Endothelial cell (in vitro differentiated cells): Measurements from ENCODE around the gene DUSP22. TPM values are rescaled to one million over a fixed set of nuclear protein-coding genes. Genes with fewer than 3 reads are reported as not detected.

ENCODE experiments used
- DNase-seq: peaks from one replicate; pipeline ENCODE4 v3.0.0; 2021; ENCODE audit warnings: low spot score
- H3K27ac Mint-ChIP-seq: one replicate; pipeline ENCODE4 v1.8.0; 2021; ENCODE audit warnings: mixed read lengths, inconsistent platforms; ENCODE audit not compliant: unreplicated experiment
- H3K27me3 Mint-ChIP-seq: one replicate; pipeline ENCODE4 v1.8.0; 2021; ENCODE audit warnings: mild to moderate bottlenecking, moderate library complexity, mixed read lengths, inconsistent platforms; ENCODE audit not compliant: unreplicated experiment
- H3K36me3 Mint-ChIP-seq: one replicate; pipeline ENCODE4 v1.8.0; 2021; ENCODE audit warnings: mild to moderate bottlenecking, low read depth, mixed read lengths, inconsistent platforms; ENCODE audit not compliant: unreplicated experiment
- H3K4me1 Mint-ChIP-seq: one replicate; pipeline ENCODE4 v1.8.0; 2021; ENCODE audit warnings: mild to moderate bottlenecking, mixed read lengths, inconsistent platforms; ENCODE audit not compliant: unreplicated experiment
- H3K4me3 Mint-ChIP-seq: one replicate; pipeline ENCODE4 v1.8.0; 2021; ENCODE audit warnings: mild to moderate bottlenecking, mixed read lengths, inconsistent platforms; ENCODE audit not compliant: unreplicated experiment
- H3K9me3 Mint-ChIP-seq: one replicate; pipeline ENCODE4 v1.8.0; 2021; ENCODE audit warnings: mixed read lengths, inconsistent platforms; ENCODE audit not compliant: unreplicated experiment
- total RNA-seq: library from RNA; stranded (reverse); fragmentation: NEBNext Ultra II Directional; extraction: Animal tissue kit (Norgen Biotek cat#: 25700); gene quantifications from one replicate; pipeline ENCODE4 v1.2.1, GENCODE V29; 2021; ENCODE audit not compliant: unreplicated experiment
- TF ChIP-seq, protein P1 (sequence below): fragments of 200-600 bp; sonication (generic); IDR thresholded peaks from one replicate; pipeline ENCODE4 v1.5.0; 2021; ENCODE audit warnings: antibody characterized with exemption; ENCODE audit not compliant: unreplicated experiment

The DUSP22 gene
- total RNA-seq, 1 donor from 2014 or later = 57.3 TPM

DNA sequence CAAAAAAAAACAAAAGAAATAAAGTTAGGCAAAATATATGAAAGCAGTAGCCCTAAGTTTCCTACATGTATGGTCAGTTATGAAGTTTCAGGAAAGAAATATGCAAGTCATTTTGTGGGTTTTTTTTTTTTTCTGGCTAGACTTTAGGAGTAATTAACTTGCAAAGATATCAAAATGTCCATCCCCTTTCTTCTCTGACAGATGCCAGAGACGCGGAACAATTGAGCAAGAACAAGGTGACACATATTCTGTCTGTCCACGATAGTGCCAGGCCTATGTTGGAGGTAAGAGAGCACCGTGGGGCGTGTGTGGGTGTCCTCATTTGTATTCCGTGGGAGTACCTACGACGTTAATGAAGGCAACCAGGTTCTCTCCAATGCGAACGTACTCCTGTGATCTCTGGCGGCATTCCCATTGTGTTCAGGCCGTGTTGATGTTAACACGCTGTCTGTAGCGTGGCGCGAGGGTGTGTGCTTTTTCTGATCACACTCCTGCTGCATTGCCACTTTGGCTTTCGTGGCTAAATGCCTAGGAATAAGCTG lies 19.5 kb downstream of the DUSP22 start:
- H3K4me1 Mint-ChIP-seq = peaks cover 9% of the 10 kb centered on the region
- no peak overlapping the region for H3K27ac Mint-ChIP-seq
- H3K36me3 Mint-ChIP-seq = peaks cover 15% of the 10 kb centered on the region
- peaks cover 14% of the 10 kb centered on the region for H3K27me3 Mint-ChIP-seq
- DNase-seq = no peak
- TF ChIP-seq, protein P1, sequence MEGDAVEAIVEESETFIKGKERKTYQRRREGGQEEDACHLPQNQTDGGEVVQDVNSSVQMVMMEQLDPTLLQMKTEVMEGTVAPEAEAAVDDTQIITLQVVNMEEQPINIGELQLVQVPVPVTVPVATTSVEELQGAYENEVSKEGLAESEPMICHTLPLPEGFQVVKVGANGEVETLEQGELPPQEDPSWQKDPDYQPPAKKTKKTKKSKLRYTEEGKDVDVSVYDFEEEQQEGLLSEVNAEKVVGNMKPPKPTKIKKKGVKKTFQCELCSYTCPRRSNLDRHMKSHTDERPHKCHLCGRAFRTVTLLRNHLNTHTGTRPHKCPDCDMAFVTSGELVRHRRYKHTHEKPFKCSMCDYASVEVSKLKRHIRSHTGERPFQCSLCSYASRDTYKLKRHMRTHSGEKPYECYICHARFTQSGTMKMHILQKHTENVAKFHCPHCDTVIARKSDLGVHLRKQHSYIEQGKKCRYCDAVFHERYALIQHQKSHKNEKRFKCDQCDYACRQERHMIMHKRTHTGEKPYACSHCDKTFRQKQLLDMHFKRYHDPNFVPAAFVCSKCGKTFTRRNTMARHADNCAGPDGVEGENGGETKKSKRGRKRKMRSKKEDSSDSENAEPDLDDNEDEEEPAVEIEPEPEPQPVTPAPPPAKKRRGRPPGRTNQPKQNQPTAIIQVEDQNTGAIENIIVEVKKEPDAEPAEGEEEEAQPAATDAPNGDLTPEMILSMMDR = no peak
- peaks cover 12% of the 10 kb centered on the region for H3K9me3 Mint-ChIP-seq
- no peak overlapping the region for H3K4me3 Mint-ChIP-seq

DNA sequence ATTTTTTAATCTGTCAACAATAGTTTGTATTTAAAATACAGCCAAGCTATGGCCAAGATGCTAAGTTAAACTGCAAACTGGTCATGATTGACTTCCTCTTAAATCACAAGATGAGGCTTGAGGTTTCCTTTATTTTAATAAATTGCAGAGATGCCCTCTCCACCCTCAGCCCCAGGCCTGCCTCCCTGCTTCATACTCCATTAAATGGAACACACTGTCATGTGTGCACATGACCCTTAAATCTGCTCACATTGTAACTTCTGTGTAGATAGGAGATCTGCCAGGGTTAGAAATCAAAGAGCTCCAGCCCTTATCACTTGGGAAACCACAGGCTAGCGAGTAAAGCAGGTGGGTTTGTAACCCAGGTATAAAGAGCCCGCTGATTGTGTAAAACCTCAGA lies 20.8 kb downstream of the DUSP22 start:
- peaks cover 14% of the 10 kb centered on the region for H3K4me1 Mint-ChIP-seq
- no peak overlapping the region for H3K4me3 Mint-ChIP-seq
- H3K36me3 Mint-ChIP-seq = peaks cover 17% of the 10 kb centered on the region
- TF ChIP-seq, protein P1 = no peak
- peaks cover 11% of the 10 kb centered on the region for H3K27me3 Mint-ChIP-seq
- H3K27ac Mint-ChIP-seq = no peak overlapping the region
- no peak for DNase-seq
- peaks cover 16% of the 10 kb centered on the region for H3K9me3 Mint-ChIP-seq

DNA sequence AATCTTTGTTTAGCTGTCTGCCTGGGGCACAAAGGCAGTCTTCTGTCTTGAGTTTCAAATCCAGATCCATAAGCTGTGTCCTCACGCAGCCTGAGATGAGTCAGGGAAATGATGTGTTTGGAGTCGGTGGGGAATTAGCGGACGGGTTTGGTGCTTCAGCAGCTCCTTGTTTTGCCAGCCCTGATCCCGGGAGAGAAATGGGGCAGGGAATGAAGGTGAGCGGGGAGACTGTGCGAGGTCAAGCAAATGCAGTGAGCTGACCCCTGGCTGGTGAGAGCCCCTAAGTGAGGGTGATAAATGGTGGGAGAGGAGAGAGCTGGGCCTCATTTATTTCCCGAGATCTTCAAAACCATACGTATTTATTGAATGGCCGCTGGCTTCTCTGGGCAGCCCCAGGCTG lies 21.6 kb downstream of the DUSP22 start:
- Mint-ChIP-seq H3K27me3 (peaks cover 6% of the 10 kb centered on the region), H3K4me3 (no peak overlapping the region), H3K36me3 (peaks cover 13% of the 10 kb centered on the region), H3K27ac (no peak overlapping the region), H3K9me3 (peaks cover 10% of the 10 kb centered on the region), H3K4me1 (peaks cover 14% of the 10 kb centered on the region)
- TF ChIP-seq, protein P1 = no peak
- DNase-seq = no peak

DNA sequence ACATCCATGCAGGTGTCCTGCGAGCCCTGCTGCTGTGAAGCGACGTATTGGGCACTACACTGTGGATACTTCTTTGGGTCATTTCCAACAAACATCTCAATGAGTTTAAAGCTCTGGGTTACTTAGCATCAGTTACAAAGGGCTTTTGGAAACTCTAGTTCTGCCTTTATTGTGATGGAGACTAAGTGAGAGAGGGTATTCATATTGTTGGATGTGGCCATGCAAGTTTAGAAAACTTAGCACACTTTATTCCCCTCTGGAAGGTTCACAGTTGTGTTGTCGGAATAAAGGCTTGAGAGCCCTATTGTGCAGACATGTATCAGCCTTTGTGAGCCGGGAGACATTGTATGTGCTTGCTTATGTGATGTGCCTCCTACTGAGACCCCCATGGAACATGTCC lies 22.1 kb downstream of the DUSP22 start:
- peaks cover 10% of the 10 kb centered on the region for H3K36me3 Mint-ChIP-seq
- DNase-seq = no peak
- peaks cover 14% of the 10 kb centered on the region for H3K4me1 Mint-ChIP-seq
- H3K27ac Mint-ChIP-seq = no peak overlapping the region
- TF ChIP-seq, protein P1 = no peak
- no peak overlapping the region for H3K4me3 Mint-ChIP-seq
- H3K27me3 Mint-ChIP-seq = peaks cover 5% of the 10 kb centered on the region
- peaks cover 14% of the 10 kb centered on the region for H3K9me3 Mint-ChIP-seq

DNA sequence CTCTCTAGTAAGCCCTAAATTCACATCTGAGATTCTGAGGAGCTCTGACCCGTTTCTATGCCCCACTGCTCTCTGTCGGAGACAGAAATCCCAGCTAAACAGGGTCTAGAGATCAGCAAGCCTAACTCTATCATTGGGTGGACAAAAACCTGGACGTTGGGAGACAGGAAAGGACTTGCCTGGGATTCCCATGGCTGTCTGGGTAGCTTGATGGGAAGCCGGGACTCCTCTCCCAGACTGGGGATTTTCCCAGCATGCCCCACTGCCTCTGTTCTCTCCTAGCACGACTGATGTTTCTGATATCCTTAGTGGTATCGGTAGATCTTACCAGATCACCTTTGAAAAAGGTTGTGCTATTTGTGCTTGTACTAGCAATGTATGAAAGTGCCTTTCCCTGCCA lies 22.9 kb downstream of the DUSP22 start:
- no peak for DNase-seq
- TF ChIP-seq, protein P1 = no peak
- Mint-ChIP-seq H3K4me3 (no peak overlapping the region), H3K4me1 (peaks cover 14% of the 10 kb centered on the region), H3K27ac (no peak overlapping the region), H3K27me3 (peaks cover 3% of the 10 kb centered on the region), H3K9me3 (peaks cover 19% of the 10 kb centered on the region), H3K36me3 (peaks cover 7% of the 10 kb centered on the region)
